ENCODE results near the gene PRKG1. TPM values are rescaled to one million over a fixed set of nuclear protein-coding genes. Genes with fewer than 3 reads are reported as not detected.

PRKG1 gene
- total and polyA plus RNA-seq, 2 of the 8 experiments (the other 6 are each of a cell fraction or from before 2014, with no cell fraction given): 4.2 to 15.2 TPM

- Histone ChIP-seq H3K14ac (ENCODE audit: insufficient read length) (no peak overlapping the region), H2AK5ac (ENCODE audit: low read depth, low read length) (no peak overlapping the region), H3K79me2 (ENCODE audit: control insufficient read depth in 1 of 2, insufficient read depth in 2 of 2, low read length in 2 of 2) (no peaks in the 10 kb centered on the region), H2BK20ac (ENCODE audit: low read length) (no peak overlapping the region), H3K27ac (ENCODE audit: low read depth, low read length) (no peak overlapping the region), H3K4ac (replicated peaks; ENCODE audit: insufficient read length, low read depth, low read length) (no peak overlapping the region), H2BK5ac (ENCODE audit: low read depth, low read length) (no peak overlapping the region), H3K9me3 (ENCODE audit: insufficient read depth in 2 of 2, low read depth in 1 of 2, low read length in 1 of 2) (no peaks in the 10 kb centered on the region), H3K4me3 (ENCODE audit: extremely low read depth in 1 of 4, insufficient read depth in 2 of 4, low read depth in 3 of 4, low read length in 4 of 4) (no peak overlapping the region), H2BK12ac (ENCODE audit: low read depth, low read length) (no peak overlapping the region), H3K79me1 (ENCODE audit: low read depth, low read length) (no peaks in the 10 kb centered on the region), H3K23ac (ENCODE audit: insufficient read length) (no peak overlapping the region), H3K27me3 (replicated peaks in 1 of 4; ENCODE audit: control insufficient read depth in 3 of 4, extremely low read depth in 1 of 4, insufficient read depth in 3 of 4, low read length in 3 of 4) (no peaks in the 10 kb centered on the region), H2AFZ (ENCODE audit: low read length) (no peak overlapping the region), H3K4me1 (replicated peaks in 1 of 4; ENCODE audit: control insufficient read depth in 3 of 4, insufficient read depth in 4 of 4, low read length in 3 of 4) (no peaks in the 10 kb centered on the region), H4K91ac (replicated peaks; ENCODE audit: insufficient read length, low read length) (no peak overlapping the region), H3K9ac (replicated peaks in 1 of 4; ENCODE audit: extremely low read depth in 1 of 4, low read depth in 3 of 4, low read length in 3 of 4) (no peak overlapping the region), H4K8ac (ENCODE audit: extremely low read depth, insufficient read depth, low read length) (no peak overlapping the region), H3K23me2 (ENCODE audit: low read depth, low read length) (no peaks in the 10 kb centered on the region), H3K4me2 (ENCODE audit: insufficient read depth in 1 of 2, low read depth in 2 of 2, low read length in 2 of 2) (no peak overlapping the region), H3K18ac (ENCODE audit: extremely low read depth, low read length) (no peak overlapping the region), H2BK15ac (ENCODE audit: low read length) (no peak overlapping the region), H2BK120ac (replicated peaks; ENCODE audit: low read depth, low read length) (no peak overlapping the region), H4K5ac (ENCODE audit: insufficient read length, low read depth, low read length) (no peak overlapping the region), H4K20me1 (replicated peaks in 1 of 2; ENCODE audit: control insufficient read depth in 1 of 2, insufficient read depth in 2 of 2, low read length in 2 of 2) (no peaks in the 10 kb centered on the region), H3K56ac (replicated peaks; ENCODE audit: insufficient read length, low read depth, low read length) (no peak overlapping the region), H3K36me3 (ENCODE audit: control insufficient read depth in 2 of 4, insufficient read depth in 4 of 4, low read length in 3 of 4) (no peaks in the 10 kb centered on the region)
- WGBS, 2 experiments (ENCODE audit: extremely low coverage in 1 of 2, insufficient coverage in 1 of 2, insufficient read length in 1 of 2, insufficient replicate concordance in 2 of 2, low coverage in 1 of 2, low lambda C conversion rate in 2 of 2, missing lambda C conversion rate in 1 of 2): 89% methylated on average over 4 of the region's 4 CpGs; no CpG with 5 or more reads in 1 of the 2 experiments
- TF ChIP-seq JUND (IDR thresholded peaks at IDR 0.05; ENCODE audit: low read length): no peak
- no peak for TF ChIP-seq NANOG (IDR thresholded peaks at IDR 0.05; ENCODE audit: insufficient read depth, low read depth, low read length, poor library complexity, severe bottlenecking)
- no peak for TF ChIP-seq HDAC2 (IDR thresholded peaks at IDR 0.05; ENCODE audit: borderline replicate concordance in 1 of 2, low read depth in 2 of 2, low read length in 2 of 2)
- no peak for TF ChIP-seq ATF3 (IDR thresholded peaks at IDR 0.05; ENCODE audit: insufficient read depth, low read depth, low read length)
- no peak for TF ChIP-seq TAF7 (optimal IDR thresholded peaks at IDR 0.05; ENCODE audit: borderline replicate concordance, low read depth, low read length)
- no peak for TF ChIP-seq TCF12 (IDR thresholded peaks at IDR 0.05; ENCODE audit: low read depth, low read length)
- DNase-seq (ENCODE audit: low read depth in 1 of 2, low spot score in 2 of 2) (no peak), FAIRE-seq (no peak)
- CTCF ChIA-PET (ENCODE audit: partially characterized antibody): interaction anchor here (0.7 kb wide), 1 partner anchor 236 kb away, joined by 3 read pairs; no protein-coding TSS in a partner anchor
- POLR2A ChIA-PET (ENCODE audit: partially characterized antibody): no interaction called here
Observed at GRCh38 chr10:51638211-51638610, 563.9 kb downstream of the PRKG1 start.

Measured in H1 (cell line).